Kidney (tissue), 14 donors: ENCODE data around the gene LIN37. TPM values are rescaled to one million over a fixed set of nuclear protein-coding genes. Genes with fewer than 3 reads are reported as not detected.
A peak's percentile ranks its signal among the peaks of the same experiment; 100 is the strongest.

Experiments
- DNase-seq, 5 donors: peaks; one replicate each; pipeline ENCODE4 v3.0.0-alpha.2; 2013 to 2020
- FAIRE-seq: peaks from 2 replicates; lab custom pipeline; 2012; peaks lifted over from hg19 to GRCh38; lab: Jason Lieb, UNC
- H3K27ac ChIP-seq, 2 donors: one replicate each; pipeline ENCODE4 v1.7.0; 2013; ENCODE audit warnings: low read depth in 2 of 2, low read length in 2 of 2, inconsistent platforms in 1 of 2
- H3K27me3 ChIP-seq: one replicate; pipeline ENCODE4 v1.7.1; 2013; ENCODE audit warnings: low read length, inconsistent platforms; ENCODE audit not compliant: control insufficient read depth, insufficient read depth
- H3K36me3 ChIP-seq, 3 donors: one replicate each; pipeline versions ENCODE4 v1.7.0 to v1.7.1; 2013; ENCODE audit warnings: low read length in 3 of 3, control low read depth in 1 of 3, inconsistent platforms in 1 of 3; ENCODE audit not compliant: insufficient read depth in 3 of 3, control insufficient read depth in 2 of 3
- H3K4me1 ChIP-seq, 3 donors: one replicate each; pipeline versions ENCODE4 v1.7.0 to v1.7.1; 2013; ENCODE audit warnings: low read length in 3 of 3, inconsistent platforms in 1 of 3, low read depth in 1 of 3; ENCODE audit not compliant: control insufficient read depth in 2 of 3, insufficient read depth in 2 of 3
- H3K4me3 ChIP-seq, 3 donors: one replicate each; pipeline versions ENCODE4 v1.7.0 to v1.8.1; 2013; ENCODE audit warnings: low read length in 3 of 3, control low read depth in 1 of 3, inconsistent platforms in 1 of 3
- H3K9ac ChIP-seq, 3 donors: one replicate each; pipeline versions ENCODE4 v1.7.0 to v1.7.1; 2013; ENCODE audit warnings: low read length in 3 of 3, control low read depth in 1 of 3, inconsistent platforms in 1 of 3
- H3K9me3 ChIP-seq, 3 donors: one replicate each; pipeline versions ENCODE4 v1.7.0 to v1.7.1; 2013; ENCODE audit warnings: low read length in 3 of 3, control low read depth in 1 of 3, inconsistent platforms in 1 of 3; ENCODE audit not compliant: control insufficient read depth in 2 of 3, insufficient read depth in 1 of 3
- intact Hi-C: fragments of 100-400 bp; cut with DNase I; formaldehyde crosslinking; loops from one replicate; pipeline ENCODE4 v1.11.1; 2022
- polyA plus RNA-seq: library from polyadenylated mRNA; stranded (reverse); fragments of 350-450 nt; fragmentation: Illumina TruSeq; extraction: RNeasy Lipid Tissue Mini Kit (QIAGEN cat#74804); gene quantifications from one replicate; pipeline ENCODE4 v1.2.3, GENCODE V29; 2014; ENCODE audit warnings: low read depth, low replicate concordance; ENCODE audit not compliant: insufficient read depth
- total RNA-seq: library from RNA; stranded (reverse); fragmentation: NEBNext Ultra II Directional; extraction: Animal tissue kit (Norgen Biotek cat#: 25700); gene quantifications from one replicate; pipeline ENCODE4 v1.2.1, GENCODE V29; 2021
- TF ChIP-seq, protein P1 (sequence below): IDR thresholded peaks from 3 replicates; pipeline ENCODE4 v1.5.1; 2012; ENCODE audit warnings: mild to moderate bottlenecking, moderate library complexity, borderline replicate concordance; ENCODE audit not compliant: insufficient read depth; ENCODE audit errors: extremely low read depth
- donor health status: control.
- donor health status: control.
- donor health status: control.
- donor health status: control.
- donor health status: control.
- donor health status: DM: yes; HTN: yes; CAD: no.
- donor health status: Normal renal cell carcinoma (clear cell type).

Gene LIN37
- total and polyA plus RNA-seq, 2 donors from 2014 or later, result 11.2 to 11.4 TPM

DNA sequence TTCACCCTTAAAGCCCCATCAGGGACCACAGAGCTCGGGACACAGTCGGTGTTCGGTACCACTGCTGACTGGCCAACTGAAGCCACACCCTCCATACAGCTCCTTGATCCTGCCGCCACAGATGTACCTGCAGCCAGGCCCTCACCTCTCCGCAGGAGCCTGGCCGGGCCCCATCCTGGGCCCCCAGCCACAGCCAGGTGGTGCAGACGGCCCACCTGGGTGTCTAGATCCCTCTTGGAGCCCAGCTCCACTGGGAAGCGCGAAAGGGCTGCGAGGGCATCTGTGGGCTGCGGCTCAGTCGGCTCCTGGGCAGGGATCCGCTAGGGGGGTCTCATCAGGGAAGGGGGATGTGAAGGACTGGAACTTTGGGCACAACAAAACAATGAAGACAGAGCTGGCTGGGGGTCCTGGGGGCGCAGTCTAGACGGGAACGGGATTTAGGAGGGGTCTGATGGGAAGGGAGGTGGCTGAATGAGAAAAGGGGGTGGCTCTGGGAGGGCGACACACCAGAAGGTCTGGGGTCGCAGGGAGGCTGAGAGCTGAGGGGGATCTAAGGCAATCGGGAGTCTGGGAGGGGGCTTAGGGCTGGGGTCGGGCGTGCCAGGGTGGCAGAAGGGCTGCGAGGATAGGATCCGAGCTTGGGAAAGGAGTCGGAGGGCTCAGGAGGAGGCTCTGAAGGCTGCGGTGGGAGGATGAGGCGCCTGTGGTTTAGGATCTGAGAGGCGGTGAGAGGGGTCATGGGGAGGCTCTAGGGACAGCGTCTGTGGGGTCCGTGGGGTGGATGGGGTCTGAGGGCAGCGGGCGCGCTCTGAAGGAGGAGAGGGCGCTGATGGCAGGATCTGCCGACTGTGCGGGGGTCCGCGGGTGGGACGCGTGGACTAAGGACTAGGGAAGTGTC lies 48.5 kb downstream of the LIN37 start:
- no peaks in the 10 kb centered on the region for H3K36me3 ChIP-seq
- no peak for FAIRE-seq
- TF ChIP-seq, protein P1, sequence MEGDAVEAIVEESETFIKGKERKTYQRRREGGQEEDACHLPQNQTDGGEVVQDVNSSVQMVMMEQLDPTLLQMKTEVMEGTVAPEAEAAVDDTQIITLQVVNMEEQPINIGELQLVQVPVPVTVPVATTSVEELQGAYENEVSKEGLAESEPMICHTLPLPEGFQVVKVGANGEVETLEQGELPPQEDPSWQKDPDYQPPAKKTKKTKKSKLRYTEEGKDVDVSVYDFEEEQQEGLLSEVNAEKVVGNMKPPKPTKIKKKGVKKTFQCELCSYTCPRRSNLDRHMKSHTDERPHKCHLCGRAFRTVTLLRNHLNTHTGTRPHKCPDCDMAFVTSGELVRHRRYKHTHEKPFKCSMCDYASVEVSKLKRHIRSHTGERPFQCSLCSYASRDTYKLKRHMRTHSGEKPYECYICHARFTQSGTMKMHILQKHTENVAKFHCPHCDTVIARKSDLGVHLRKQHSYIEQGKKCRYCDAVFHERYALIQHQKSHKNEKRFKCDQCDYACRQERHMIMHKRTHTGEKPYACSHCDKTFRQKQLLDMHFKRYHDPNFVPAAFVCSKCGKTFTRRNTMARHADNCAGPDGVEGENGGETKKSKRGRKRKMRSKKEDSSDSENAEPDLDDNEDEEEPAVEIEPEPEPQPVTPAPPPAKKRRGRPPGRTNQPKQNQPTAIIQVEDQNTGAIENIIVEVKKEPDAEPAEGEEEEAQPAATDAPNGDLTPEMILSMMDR, result no peak
- H3K27me3 ChIP-seq, result peaks cover 2% of the 10 kb centered on the region
- H3K9me3 ChIP-seq, result no peaks in the 10 kb centered on the region
- DNase-seq, result no peak
- no peak overlapping the region for H3K27ac ChIP-seq
- intact Hi-C loops, result no loop called here
- no peak overlapping the region for H3K4me3 ChIP-seq
- no peak overlapping the region for H3K9ac ChIP-seq
- H3K4me1 ChIP-seq, result no peaks in the 10 kb centered on the region

DNA sequence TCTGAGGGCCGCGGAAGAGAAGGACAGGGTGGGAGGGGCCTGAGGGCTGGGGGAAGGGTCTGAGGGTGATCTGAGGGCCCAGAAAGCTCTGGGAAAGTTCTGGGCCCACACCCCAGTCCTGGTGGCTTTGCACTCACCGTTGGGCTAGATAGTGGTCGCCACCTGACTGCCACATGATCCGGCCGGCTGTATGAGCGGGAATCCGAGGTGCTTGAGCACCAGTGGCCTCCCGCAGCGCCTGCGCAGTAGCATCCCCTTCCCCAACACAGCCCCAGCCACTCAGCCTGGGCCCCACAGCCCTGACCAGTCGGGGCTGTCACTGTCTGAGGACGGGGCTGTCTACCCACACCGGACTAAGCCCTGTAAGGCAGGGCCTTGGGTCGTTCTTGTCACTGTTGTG lies 49.3 kb downstream of the LIN37 start:
- TF ChIP-seq, protein P1, result no peak
- intact Hi-C loops, result no loop called here
- Histone ChIP-seq H3K4me3 (no peak overlapping the region), H3K9me3 (no peaks in the 10 kb centered on the region), H3K36me3 (no peaks in the 10 kb centered on the region), H3K27ac (no peak overlapping the region), H3K27me3 (peaks cover 2% of the 10 kb centered on the region), H3K4me1 (no peaks in the 10 kb centered on the region), H3K9ac (no peak overlapping the region)
- DNase-seq (peak in 4 of 5 donors; percentile 35 to 65 (median 50)), FAIRE-seq (no peak)

DNA sequence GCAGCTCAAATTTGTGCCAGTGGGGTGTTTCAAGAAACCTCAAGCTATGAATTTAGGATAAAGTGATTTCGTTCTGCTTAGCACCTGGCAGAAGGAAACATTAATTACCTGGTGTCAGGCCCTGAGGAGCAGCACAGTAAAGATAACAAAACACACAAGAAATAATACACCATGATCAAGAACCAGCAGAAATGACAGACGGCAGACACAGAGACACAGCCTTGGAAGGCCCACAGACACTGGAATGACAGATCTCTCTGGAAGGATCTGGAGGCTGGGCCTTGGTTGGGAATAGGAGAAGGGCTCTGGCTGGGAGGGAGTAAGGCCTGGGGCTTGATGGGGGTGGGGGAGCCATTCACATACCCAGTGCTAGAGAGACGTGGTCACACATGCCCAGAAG lies 53.5 kb downstream of the LIN37 start:
- TF ChIP-seq, protein P1, result no peak
- intact Hi-C loops, result no loop called here
- no peaks in the 10 kb centered on the region for H3K9me3 ChIP-seq
- H3K9ac ChIP-seq, result no peak overlapping the region
- no peak overlapping the region for H3K27ac ChIP-seq
- FAIRE-seq (no peak), DNase-seq (no peak)
- no peaks in the 10 kb centered on the region for H3K4me1 ChIP-seq
- H3K36me3 ChIP-seq, result no peaks in the 10 kb centered on the region
- no peak overlapping the region for H3K4me3 ChIP-seq
- H3K27me3 ChIP-seq, result no peaks in the 10 kb centered on the region

Other genes with a start within 250 kb of the LIN37 start
- gene DMKN, start 234.9 kb upstream of the LIN37 start, total RNA-seq, result 150 TPM
- gene DMKN, start 234.9 kb upstream of the LIN37 start, polyA plus RNA-seq, result 137 TPM
- not detected for gene SBSN, start 220.3 kb upstream of the LIN37 start, total RNA-seq
- not detected for gene SBSN, start 220.3 kb upstream of the LIN37 start, polyA plus RNA-seq
- gene GAPDHS, start 215.1 kb upstream of the LIN37 start, total RNA-seq, result not detected
- not detected for gene GAPDHS, start 215.1 kb upstream of the LIN37 start, polyA plus RNA-seq
- 76.9 TPM for gene TMEM147, start 202.9 kb upstream of the LIN37 start, total RNA-seq
- 233 TPM for gene TMEM147, start 202.9 kb upstream of the LIN37 start, polyA plus RNA-seq
- not detected for gene ATP4A, start 184.9 kb upstream of the LIN37 start, total RNA-seq
- not detected for gene ATP4A, start 184.9 kb upstream of the LIN37 start, polyA plus RNA-seq
- gene PMIS2, start 162.4 kb upstream of the LIN37 start, total RNA-seq, result not detected
- gene PMIS2, start 162.4 kb upstream of the LIN37 start, polyA plus RNA-seq, result not detected
- gene HAUS5, start 135.8 kb upstream of the LIN37 start, total RNA-seq, result 15.9 TPM
- 6.8 TPM for gene HAUS5, start 135.8 kb upstream of the LIN37 start, polyA plus RNA-seq
- gene RBM42, start 119.5 kb upstream of the LIN37 start, total RNA-seq, result 77.6 TPM
- gene RBM42, start 119.5 kb upstream of the LIN37 start, polyA plus RNA-seq, result 78.1 TPM
- 0.38 TPM for gene ETV2, start 106.8 kb upstream of the LIN37 start, total RNA-seq
- 3.3 TPM for gene ETV2, start 106.8 kb upstream of the LIN37 start, polyA plus RNA-seq
- 323 TPM for gene COX6B1, start 100.3 kb upstream of the LIN37 start, total RNA-seq
- 1,951 TPM for gene COX6B1, start 100.3 kb upstream of the LIN37 start, polyA plus RNA-seq
- gene UPK1A, start 82.1 kb upstream of the LIN37 start, total RNA-seq, result not detected
- gene UPK1A, start 82.1 kb upstream of the LIN37 start, polyA plus RNA-seq, result 0.32 TPM
- 1.8 TPM for gene ZBTB32, start 44.0 kb upstream of the LIN37 start, total RNA-seq
- not detected for gene ZBTB32, start 44.0 kb upstream of the LIN37 start, polyA plus RNA-seq
- 40.8 TPM for gene KMT2B, start 30.6 kb upstream of the LIN37 start, total RNA-seq
- 14.8 TPM for gene KMT2B, start 30.6 kb upstream of the LIN37 start, polyA plus RNA-seq
- 22.3 TPM for gene IGFLR1, start 6.1 kb upstream of the LIN37 start, total RNA-seq
- gene IGFLR1, start 6.1 kb upstream of the LIN37 start, polyA plus RNA-seq, result 26.0 TPM
- 27.4 TPM for gene U2AF1L4, start 3.2 kb upstream of the LIN37 start, total RNA-seq
- 47.7 TPM for gene U2AF1L4, start 3.2 kb upstream of the LIN37 start, polyA plus RNA-seq
- 84.0 TPM for gene PSENEN, start 2.9 kb upstream of the LIN37 start, total RNA-seq
- 185 TPM for gene PSENEN, start 2.9 kb upstream of the LIN37 start, polyA plus RNA-seq
- 64.3 TPM for gene HSPB6, start 8.5 kb downstream of the LIN37 start, total RNA-seq
- 53.1 TPM for gene HSPB6, start 8.5 kb downstream of the LIN37 start, polyA plus RNA-seq
- gene PROSER3, start 9.6 kb downstream of the LIN37 start, total RNA-seq, result 34.9 TPM
- 2.8 TPM for gene PROSER3, start 9.6 kb downstream of the LIN37 start, polyA plus RNA-seq
- gene ARHGAP33, start 27.0 kb downstream of the LIN37 start, total RNA-seq, result 18.5 TPM
- gene ARHGAP33, start 27.0 kb downstream of the LIN37 start, polyA plus RNA-seq, result 5.6 TPM
- gene PRODH2, start 64.3 kb downstream of the LIN37 start, total RNA-seq, result 9.0 TPM
- 409 TPM for gene PRODH2, start 64.3 kb downstream of the LIN37 start, polyA plus RNA-seq
- 0.25 TPM for gene NPHS1, start 103.9 kb downstream of the LIN37 start, total RNA-seq
- 39.7 TPM for gene NPHS1, start 103.9 kb downstream of the LIN37 start, polyA plus RNA-seq
- not detected for gene KIRREL2, start 108.3 kb downstream of the LIN37 start, total RNA-seq
- gene KIRREL2, start 108.3 kb downstream of the LIN37 start, polyA plus RNA-seq, result 0.82 TPM
- 3.8 TPM for gene APLP1, start 120.0 kb downstream of the LIN37 start, total RNA-seq
- gene APLP1, start 120.0 kb downstream of the LIN37 start, polyA plus RNA-seq, result 13.6 TPM
- gene NFKBID, start 152.0 kb downstream of the LIN37 start, total RNA-seq, result 23.9 TPM
- gene NFKBID, start 152.0 kb downstream of the LIN37 start, polyA plus RNA-seq, result 1.9 TPM
- 16.7 TPM for gene HCST, start 154.0 kb downstream of the LIN37 start, total RNA-seq
- gene HCST, start 154.0 kb downstream of the LIN37 start, polyA plus RNA-seq, result 10.6 TPM
- 77.6 TPM for gene TYROBP, start 159.7 kb downstream of the LIN37 start, total RNA-seq
- 64.2 TPM for gene TYROBP, start 159.7 kb downstream of the LIN37 start, polyA plus RNA-seq
- gene LRFN3, start 187.8 kb downstream of the LIN37 start, total RNA-seq, result 9.4 TPM
- gene LRFN3, start 187.8 kb downstream of the LIN37 start, polyA plus RNA-seq, result 8.2 TPM
- gene SDHAF1, start 246.6 kb downstream of the LIN37 start, total RNA-seq, result 15.0 TPM
- gene SDHAF1, start 246.6 kb downstream of the LIN37 start, polyA plus RNA-seq, result 34.3 TPM